Kidney glomerular epithelial cell (primary cell): ENCODE measurements around the gene CD36.

Experiments used
- DNase-seq: peaks from one replicate; lab custom pipeline; 2025; lab: John Stamatoyannopoulos, UW

Gene CD36

GRCh38 chr7:80629023-80629422 lies 9.4 kb upstream of the CD36 start:
- DNase-seq = no peak

GRCh38 chr7:80630608-80631405 lies 7.6 kb upstream of the CD36 start:
- DNase-seq = no peak

GRCh38 chr7:80631421-80631820 lies 7.0 kb upstream of the CD36 start:
- DNase-seq = no peak

- no peak for DNase-seq
Observed at GRCh38 chr7:80632139-80632538, 6.3 kb upstream of the CD36 start.

GRCh38 chr7:80632819-80633218 lies 5.6 kb upstream of the CD36 start:
- DNase-seq = no peak

- no peak for DNase-seq
Observed at GRCh38 chr7:80634505-80634904, 3.9 kb upstream of the CD36 start.

GRCh38 chr7:80635533-80635932 lies 2.9 kb upstream of the CD36 start:
- no peak for DNase-seq

- DNase-seq = no peak
Observed at GRCh38 chr7:80635998-80636397, 2.4 kb upstream of the CD36 start.

GRCh38 chr7:80636709-80637108 lies 1.7 kb upstream of the CD36 start:
- no peak for DNase-seq

- DNase-seq = no peak
Observed at GRCh38 chr7:80637454-80637853, 988 bp upstream of the CD36 start.

GRCh38 chr7:80639011-80639410 lies 569 bp downstream of the CD36 start:
- no peak for DNase-seq

- peak; percentile 86 for DNase-seq
Observed at GRCh38 chr7:80640846-80641245, 2.4 kb downstream of the CD36 start.

- no peak for DNase-seq
Observed at GRCh38 chr7:80641548-80641947, 3.1 kb downstream of the CD36 start.

- DNase-seq = no peak
Observed at GRCh38 chr7:80642871-80643270, 4.4 kb downstream of the CD36 start.

- no peak for DNase-seq
Observed at GRCh38 chr7:80643336-80643915, 5.0 kb downstream of the CD36 start.

- DNase-seq = no peak
Observed at GRCh38 chr7:80644054-80644453, 5.6 kb downstream of the CD36 start.

GRCh38 chr7:80646083-80646865 lies 7.8 kb downstream of the CD36 start:
- DNase-seq = no peak

- DNase-seq = no peak
Observed at GRCh38 chr7:80647436-80647835, 9.0 kb downstream of the CD36 start.

- no peak for DNase-seq
Observed at GRCh38 chr7:80648031-80648600, 9.7 kb downstream of the CD36 start.

- no peak for DNase-seq
Observed at GRCh38 chr7:80649011-80649410, 10.6 kb downstream of the CD36 start.

GRCh38 chr7:80650030-80650429 lies 11.6 kb downstream of the CD36 start:
- DNase-seq = no peak

GRCh38 chr7:80651471-80651870 lies 13.0 kb downstream of the CD36 start:
- DNase-seq = no peak

- no peak for DNase-seq
Observed at GRCh38 chr7:80653244-80653643, 14.8 kb downstream of the CD36 start.
